Retina (tissue), 1 donor: ENCODE measurements around the gene IDI1.
A peak's percentile ranks its signal among the peaks of the same experiment; 100 is the strongest.
"Not testable (repeated sequence)": the region's sequence is repeated elsewhere in the genome, so short reads cannot be mapped to it uniquely, and the experiment has no call there.

ENCODE experiments used
- DNase-seq: peaks from one replicate; pipeline ENCODE4 v3.0.0-alpha.2; 2016

The IDI1 gene

GRCh38 chr10:1063232-1063865 lies 14.4 kb upstream of the IDI1 start:
- no peak for DNase-seq

GRCh38 chr10:1061930-1062774 lies 13.2 kb upstream of the IDI1 start:
- no peak for DNase-seq

GRCh38 chr10:1059902-1060301 lies 11.0 kb upstream of the IDI1 start:
- DNase-seq = no peak

- DNase-seq = no peak
These were observed 9.1 kb upstream of the IDI1 start for GRCh38 chr10:1058017-1058416.

GRCh38 chr10:1057106-1057657 lies 8.3 kb upstream of the IDI1 start:
- DNase-seq = no peak

GRCh38 chr10:1056326-1057105 lies 7.6 kb upstream of the IDI1 start, which contains the start of gene WDR37:
Gene WDR37, plus strand, starts transcription at chr10:1056385. Its CDS starts 15,771 bp downstream, at chr10:1072156.
- peak; percentile 96 for DNase-seq

- DNase-seq = no peak
These were observed 5.8 kb upstream of the IDI1 start for GRCh38 chr10:1054684-1055083.

- no peak for DNase-seq
These were observed 1.6 kb upstream of the IDI1 start for GRCh38 chr10:1050554-1050953.

GRCh38 chr10:1050145-1050544 lies 1.2 kb upstream of the IDI1 start:
- DNase-seq = no peak

GRCh38 chr10:1049425-1049958 lies 573 bp upstream of the IDI1 start:
- DNase-seq = no peak

- no peak for DNase-seq
These were observed 579 bp downstream of the IDI1 start for GRCh38 chr10:1048349-1048731.

GRCh38 chr10:1047937-1048336 lies 982 bp downstream of the IDI1 start:
- DNase-seq = no peak

GRCh38 chr10:1045415-1045814 lies 3.5 kb downstream of the IDI1 start:
- DNase-seq = no peak

- DNase-seq = no peak
These were observed 4.0 kb downstream of the IDI1 start for GRCh38 chr10:1044964-1045363.

GRCh38 chr10:1044146-1044545 lies 4.8 kb downstream of the IDI1 start:
- DNase-seq = peak; percentile 39

- DNase-seq = no peak
These were observed 5.4 kb downstream of the IDI1 start for GRCh38 chr10:1043532-1043995.

GRCh38 chr10:1041514-1041913 lies 7.4 kb downstream of the IDI1 start:
- DNase-seq = no peak

- DNase-seq = no peak
These were observed 8.8 kb downstream of the IDI1 start for GRCh38 chr10:1040133-1040532.

GRCh38 chr10:1038769-1039168 lies 10.2 kb downstream of the IDI1 start:
- not testable (repeated sequence) for DNase-seq

GRCh38 chr10:1037098-1037497 lies 11.8 kb downstream of the IDI1 start:
- no peak for DNase-seq

- no peak for DNase-seq
These were observed 12.6 kb downstream of the IDI1 start for GRCh38 chr10:1036341-1036791.

GRCh38 chr10:1035201-1035600 lies 13.7 kb downstream of the IDI1 start:
- DNase-seq = no peak

- DNase-seq = no peak
These were observed 14.2 kb downstream of the IDI1 start for GRCh38 chr10:1034758-1035157.
